Suprapubic skin (tissue), 4 donors: ENCODE results near the gene KDM6B. TPM values are rescaled to one million over a fixed set of nuclear protein-coding genes. Genes with fewer than 3 reads are reported as not detected.

Source experiments
- DNase-seq, 2 donors: peaks; one replicate each; pipeline ENCODE4 v3.0.0-alpha.2; 2019; ENCODE audit warnings: low spot score in 2 of 2
- H3K27ac ChIP-seq: fragments of 200-600 bp; sonication (generic); one replicate; pipeline ENCODE4 v1.5.1; 2019
- H3K27me3 ChIP-seq: fragments of 200-600 bp; sonication (generic); one replicate; pipeline ENCODE4 v1.5.1; 2019
- H3K36me3 ChIP-seq: fragments of 200-600 bp; sonication (generic); one replicate; pipeline ENCODE4 v1.5.1; 2019
- H3K4me1 ChIP-seq: fragments of 200-600 bp; sonication (generic); one replicate; pipeline ENCODE4 v1.5.1; 2019
- H3K4me3 ChIP-seq: fragments of 200-600 bp; sonication (generic); one replicate; pipeline ENCODE4 v1.5.1; 2019; ENCODE audit warnings: mild to moderate bottlenecking
- H3K9me3 ChIP-seq: fragments of 200-600 bp; sonication (generic); one replicate; pipeline ENCODE4 v1.5.1; 2019
- CTCF ChIP-seq, 2 donors: fragments of 200-600 bp in 1 of 2; fragments of 450-650 bp in 1 of 2; sonication (generic) in 1 of 2; IDR thresholded peaks; one replicate each; pipeline ENCODE4 v1.5.1; 2016 to 2019; ENCODE audit warnings: antibody characterized with exemption in 2 of 2, mild to moderate bottlenecking in 1 of 2, moderate library complexity in 1 of 2
- EP300 ChIP-seq: sonication (generic); formaldehyde crosslinking; IDR thresholded peaks from one replicate; pipeline ENCODE4 v1.6.1; 2017; ENCODE audit warnings: antibody characterized with exemption
- POLR2A ChIP-seq, 2 donors: fragments of 450-650 bp; IDR thresholded peaks; one replicate each; pipeline ENCODE4 v1.6.1; 2017; ENCODE audit warnings: antibody characterized with exemption in 2 of 2, mild to moderate bottlenecking in 2 of 2, moderate library complexity in 2 of 2
- POLR2AphosphoS5 ChIP-seq, 3 donors: sonication (generic); formaldehyde crosslinking; IDR thresholded peaks; one replicate each; pipeline ENCODE4 v1.6.1; 2017; ENCODE audit warnings: antibody characterized with exemption in 3 of 3
- WGBS: methylation state at CpG from one replicate; pipeline ENCODE4 v1.1.5; 2018; 5-methylcytosine and 5-hydroxymethylcytosine counted together
- total RNA-seq, 4 donors: library from RNA; depleted of rRNA; stranded (reverse); fragments of >200 nt; gene quantifications; one replicate each; pipeline ENCODE4 v1.1.0, GENCODE V29; 2016

The KDM6B gene
- total RNA-seq, 4 donors from 2014 or later, result 21.4 to 31.0 (median 26.7) TPM

DNA sequence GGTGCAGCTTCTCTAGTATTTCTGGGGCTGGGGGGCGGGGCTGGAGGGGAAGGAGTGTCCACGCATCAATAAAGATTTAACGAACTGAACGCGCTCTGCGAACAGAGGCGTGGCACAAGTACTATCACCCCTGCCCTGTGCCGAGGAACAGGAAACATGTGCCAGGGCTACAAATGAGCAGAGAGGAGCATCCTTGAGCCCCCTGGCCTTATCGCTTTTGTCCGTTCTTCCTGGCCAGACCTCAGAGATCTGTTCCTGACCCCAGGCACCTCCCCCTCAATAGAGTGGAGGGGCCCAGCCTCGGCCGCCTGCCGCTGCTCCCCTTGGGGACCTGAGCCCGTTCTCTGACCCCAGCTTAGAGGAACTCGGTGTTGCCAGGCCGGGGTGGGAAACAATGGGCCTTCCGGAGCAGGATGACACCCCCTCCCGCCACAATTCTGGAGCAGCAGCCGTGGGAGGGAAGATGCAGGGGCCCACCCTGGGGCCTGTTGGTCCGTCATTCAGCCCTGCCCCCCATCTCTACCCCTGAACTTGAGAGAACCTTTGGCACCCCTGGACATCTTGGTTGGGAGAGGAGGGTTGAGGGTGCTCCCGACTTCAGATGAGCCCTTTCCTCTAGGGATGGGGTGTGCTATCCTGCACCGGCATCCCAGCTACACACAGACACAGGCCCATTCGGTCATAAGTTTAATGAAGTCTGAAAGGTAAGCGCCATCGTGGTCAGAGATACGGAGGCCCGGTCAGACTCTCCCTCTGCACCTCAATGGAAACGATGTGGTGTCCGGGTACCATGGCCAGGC is 22.2 kb downstream of the KDM6B start:
- peak overlapping the region; percentile 71 for H3K4me3 ChIP-seq
- peaks cover 16% of the 10 kb centered on the region for H3K36me3 ChIP-seq
- H3K27me3 ChIP-seq, result no peaks in the 10 kb centered on the region
- peak; percentile 79 to 81 for DNase-seq
- peak overlapping the region; percentile 93 for H3K27ac ChIP-seq
- H3K4me1 ChIP-seq, result peaks cover 56% of the 10 kb centered on the region
- WGBS, result 10% methylated on average over 8 of the region's 29 CpGs
- H3K9me3 ChIP-seq, result no peaks in the 10 kb centered on the region
- TF ChIP-seq POLR2AphosphoS5 (IDR thresholded peaks at IDR 0.05) (peak in 1 of 3 donors; percentile 35), POLR2A (IDR thresholded peaks at IDR 0.05) (no peak)

DNA sequence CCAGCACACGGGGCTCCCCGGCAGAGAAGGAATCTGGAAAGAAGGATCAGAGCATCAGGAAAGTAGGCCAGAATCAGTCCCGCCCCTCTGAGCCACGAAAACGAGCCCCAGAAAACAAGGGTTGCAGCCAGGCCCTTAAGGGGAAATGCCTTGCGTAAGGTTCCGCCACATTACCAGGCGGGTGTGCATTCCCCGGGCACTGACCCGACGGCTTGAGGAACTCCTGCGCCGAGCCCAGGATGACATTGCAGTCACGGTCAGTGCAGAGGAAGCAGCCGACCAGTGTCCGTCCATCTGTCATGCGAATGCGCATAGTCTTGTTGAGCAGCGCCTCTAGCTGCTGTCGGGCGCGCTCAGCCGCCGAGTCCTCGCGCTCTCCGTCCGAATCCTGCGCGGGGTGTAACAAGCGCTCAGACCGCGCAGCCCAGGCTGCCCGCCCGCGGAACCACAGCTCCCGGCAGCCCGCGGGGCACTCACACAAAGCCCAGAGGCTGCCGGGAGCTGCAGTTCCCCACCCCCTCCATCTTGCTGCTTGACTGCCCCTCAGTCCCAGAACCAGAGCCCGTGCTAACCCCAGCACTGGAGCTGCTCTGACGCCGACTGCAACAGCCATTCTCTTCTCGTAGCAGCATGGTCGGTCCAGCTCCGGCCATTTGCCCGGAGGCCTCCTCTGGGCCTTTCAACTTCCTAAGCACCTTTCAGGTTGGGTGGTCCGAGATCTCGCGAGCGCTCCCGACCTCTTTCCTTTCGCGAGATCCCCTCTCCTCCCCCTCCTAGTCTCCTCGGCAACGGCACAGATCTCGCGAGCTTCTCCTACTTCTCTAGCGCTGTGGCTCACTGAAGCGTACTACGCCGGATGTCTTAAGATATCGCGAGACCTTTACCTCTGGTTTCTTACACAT is 23.0 kb downstream of the KDM6B start, which contains the start of gene NAA38:
Gene NAA38, minus strand, starts transcription at position 749 of the 902 bp plus-strand sequence. Its CDS starts 96 bp downstream, at position 653.
- peaks cover 16% of the 10 kb centered on the region for H3K36me3 ChIP-seq
- TF ChIP-seq EP300, result no peak
- TF ChIP-seq POLR2A (IDR thresholded peaks at IDR 0.05), result peak in 1 of 2 donors; percentile 26
- peak in 2 of 3 donors; percentile 65 to 69 for TF ChIP-seq POLR2AphosphoS5 (IDR thresholded peaks at IDR 0.05)
- TF ChIP-seq CTCF (IDR thresholded peaks at IDR 0.05), result peak in 1 of 2 donors; percentile 51
- H3K27ac ChIP-seq, result peak within 1 kb of the TSS; percentile 93
- H3K27me3 ChIP-seq, result no peaks in the 10 kb centered on the region
- DNase-seq, result peak; percentile 98 to 99
- H3K9me3 ChIP-seq, result no peaks in the 10 kb centered on the region
- H3K4me3 ChIP-seq, result peak within 1 kb of the TSS; percentile 71
- WGBS, result under 1% methylated on average over 48 of the region's 64 CpGs
- peaks cover 47% of the 10 kb centered on the region for H3K4me1 ChIP-seq

DNA sequence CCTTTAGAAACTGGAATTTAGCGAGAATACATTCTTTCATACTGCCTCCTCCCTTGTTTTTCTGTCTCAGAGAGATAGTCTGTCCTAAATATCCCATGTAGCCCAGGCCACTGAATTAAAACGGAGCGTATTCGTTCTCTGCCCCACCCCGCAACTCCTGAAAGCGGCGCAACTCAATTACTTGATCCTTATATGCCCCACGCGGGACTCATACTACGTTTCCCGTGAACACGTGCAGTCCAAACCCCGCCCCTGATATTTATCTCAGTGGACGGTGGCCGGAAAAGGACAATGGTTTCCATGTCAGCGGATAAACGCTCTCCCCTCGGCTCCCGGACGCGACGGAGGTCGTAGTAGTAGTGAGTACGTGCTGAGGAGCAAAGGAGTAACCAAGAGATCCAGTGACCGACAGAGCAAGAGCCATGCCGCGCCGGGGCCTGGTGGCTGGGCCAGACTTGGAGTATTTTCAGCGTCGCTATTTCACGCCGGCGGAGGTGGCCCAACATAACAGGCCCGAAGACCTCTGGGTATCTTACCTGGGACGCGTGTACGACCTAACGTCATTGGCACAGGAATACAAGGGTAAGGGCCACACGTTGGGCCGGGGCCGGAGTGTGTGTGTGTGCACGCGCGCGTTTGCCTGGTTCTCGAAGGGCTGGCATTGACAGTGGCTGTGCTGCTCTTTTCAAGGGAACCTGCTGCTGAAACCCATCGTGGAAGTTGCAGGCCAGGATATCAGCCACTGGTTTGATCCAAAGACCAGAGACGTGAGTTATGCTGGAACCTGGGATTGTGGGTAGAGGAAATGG is 23.9 kb downstream of the KDM6B start, which contains the start of gene CYB5D1:
Gene CYB5D1, plus strand, starts transcription at position 291 of the 809 bp plus-strand sequence. Its CDS starts 132 bp downstream, at position 423.
- Histone ChIP-seq H3K4me3 (peak within 1 kb of the TSS; percentile 71), H3K4me1 (peaks cover 43% of the 10 kb centered on the region), H3K9me3 (no peaks in the 10 kb centered on the region), H3K27me3 (no peaks in the 10 kb centered on the region), H3K36me3 (peaks cover 11% of the 10 kb centered on the region), H3K27ac (peak within 1 kb of the TSS; percentile 93)
- TF ChIP-seq EP300 (no peak), CTCF (IDR thresholded peaks at IDR 0.05) (no peak), POLR2AphosphoS5 (IDR thresholded peaks at IDR 0.05) (peak in 2 of 3 donors; percentile 15 to 88), POLR2A (IDR thresholded peaks at IDR 0.05) (peak in 1 of 2 donors; percentile 29)
- under 1% methylated on average over 40 of the region's 48 CpGs for WGBS
- DNase-seq, result peak; percentile 96

- Histone ChIP-seq H3K4me3 (peak overlapping the region; percentile 71), H3K36me3 (peaks cover 6% of the 10 kb centered on the region), H3K4me1 (peaks cover 43% of the 10 kb centered on the region), H3K27me3 (no peaks in the 10 kb centered on the region), H3K9me3 (no peaks in the 10 kb centered on the region), H3K27ac (peak overlapping the region; percentile 93)
- 21% methylated on average over 14 of the region's 20 CpGs for WGBS
- peak; percentile 18 to 53 for TF ChIP-seq CTCF (IDR thresholded peaks at IDR 0.05)
- TF ChIP-seq EP300, result no peak
- peak; percentile 82 to 83 for DNase-seq
These were observed 24.4 kb downstream of the KDM6B start for GRCh38 chr17:7858522-7858810.

DNA sequence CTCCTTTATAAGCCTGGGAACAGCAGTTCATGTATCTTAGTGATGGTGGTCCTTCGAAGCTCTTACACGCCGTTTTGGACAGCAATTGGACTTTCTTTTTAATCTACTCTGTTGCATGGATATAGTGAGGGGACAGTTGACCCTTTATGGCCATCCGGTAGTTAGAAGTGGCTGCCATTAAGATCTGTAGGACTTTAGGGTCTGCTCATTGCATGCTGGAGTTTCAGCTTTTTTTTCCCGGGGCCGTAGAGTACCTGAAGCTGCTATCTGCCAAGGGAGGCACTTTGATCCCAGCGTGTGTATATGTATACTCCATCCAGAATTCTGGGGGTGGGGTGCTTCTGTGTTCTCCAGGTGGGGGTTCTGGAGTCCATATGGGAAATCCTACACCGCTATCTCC is 25.0 kb downstream of the KDM6B start:
- Histone ChIP-seq H3K9me3 (no peaks in the 10 kb centered on the region), H3K36me3 (peaks cover under 1% of the 10 kb centered on the region), H3K4me3 (peak overlapping the region; percentile 71), H3K27ac (no peak overlapping the region), H3K4me1 (peaks cover 41% of the 10 kb centered on the region), H3K27me3 (no peaks in the 10 kb centered on the region)
- 79% methylated on average over 8 of the region's 8 CpGs for WGBS
- DNase-seq, result no peak
- TF ChIP-seq POLR2AphosphoS5 (IDR thresholded peaks at IDR 0.05) (no peak), POLR2A (IDR thresholded peaks at IDR 0.05) (no peak), CTCF (IDR thresholded peaks at IDR 0.05) (no peak), EP300 (no peak)
